ENCODE data around the gene ERI3. TPM values are rescaled to one million over a fixed set of nuclear protein-coding genes. Genes with fewer than 3 reads are reported as not detected.

The ERI3 gene
- total and polyA plus RNA-seq, 2 of the 4 experiments (the other 2 are of a cell fraction), result 56.6 to 70.9 TPM

DNA sequence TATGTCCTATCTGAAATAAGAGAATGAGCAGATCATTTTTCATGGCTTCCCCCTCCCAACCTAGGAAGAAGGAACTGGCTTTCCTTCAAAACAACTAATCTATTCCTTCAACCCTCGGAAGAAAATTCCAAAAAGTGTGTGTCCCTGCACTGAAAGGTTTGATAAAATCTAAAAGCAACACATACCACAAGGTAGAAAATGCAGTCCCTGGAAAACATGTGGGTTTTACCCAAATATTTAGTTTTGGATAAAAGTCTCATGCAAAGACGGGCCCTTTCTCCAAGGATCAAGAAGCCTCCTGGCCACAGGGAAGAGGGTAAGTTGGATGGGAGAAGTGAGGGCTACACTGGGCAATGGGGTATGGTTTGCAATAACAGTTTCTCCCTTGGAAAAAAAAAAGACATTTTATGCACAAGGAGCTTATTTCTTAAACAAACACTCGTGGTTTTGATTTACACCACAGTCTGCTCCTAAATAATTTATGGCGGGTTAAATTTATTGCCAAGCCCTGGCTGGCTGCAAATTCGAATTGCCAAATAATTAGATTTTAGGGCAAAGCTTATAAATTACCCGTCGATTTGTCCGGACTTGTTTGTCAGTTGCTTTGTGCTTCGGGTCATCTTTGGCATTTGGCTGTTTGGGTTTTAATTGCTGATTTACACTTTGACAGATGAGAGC, 28.9 kb downstream of the ERI3 start:
- Histone ChIP-seq H2BK5ac (ENCODE audit: low read depth, low read length, poor library complexity, severe bottlenecking) (no peak overlapping the region), H3K9me1 (ENCODE audit: insufficient read depth, low read length) (peaks cover 13% of the 10 kb centered on the region), H3K36me3 (ENCODE audit: control insufficient read depth, insufficient read depth, low read length) (no peaks in the 10 kb centered on the region), H4K91ac (ENCODE audit: insufficient read depth, low read depth, low read length) (no peak overlapping the region), H2BK15ac (ENCODE audit: low read depth, low read length) (no peak overlapping the region), H2AK9ac (replicated peaks; ENCODE audit: low read depth, low read length, poor library complexity) (no peak overlapping the region), H4K5ac (ENCODE audit: low read depth, low read length) (no peak overlapping the region), H3K27me3 (ENCODE audit: control insufficient read depth, insufficient read depth, low read length) (no peaks in the 10 kb centered on the region), H3K18ac (ENCODE audit: low read depth, low read length) (no peak overlapping the region), H3K4me3 (ENCODE audit: insufficient read depth, low read depth, low read length) (no peak overlapping the region), H2BK20ac (ENCODE audit: low read depth, low read length) (no peak overlapping the region), H3K9ac (ENCODE audit: low read depth, low read length) (no peak overlapping the region), H3K4me2 (ENCODE audit: low read depth, low read length) (no peak overlapping the region), H3K27ac (ENCODE audit: insufficient read depth, low read length) (no peak overlapping the region), H2AK5ac (ENCODE audit: low read depth, low read length) (no peak overlapping the region), H2BK120ac (ENCODE audit: low read depth, low read length) (no peak overlapping the region), H3K4me1 (ENCODE audit: control insufficient read depth, insufficient read depth, low read length) (peaks cover 15% of the 10 kb centered on the region), H4K20me1 (ENCODE audit: insufficient read depth, low read length) (peaks cover 9% of the 10 kb centered on the region), H3K9me3 (ENCODE audit: control insufficient read depth, insufficient read depth, low read length) (no peaks in the 10 kb centered on the region), H3K56ac (ENCODE audit: extremely low read depth, insufficient read depth, low read length) (no peak overlapping the region), H3K23ac (ENCODE audit: low read depth, low read length) (no peak overlapping the region), H4K8ac (ENCODE audit: low read depth in 2 of 2, low read length in 2 of 2) (no peak overlapping the region), H2AFZ (replicated peaks; ENCODE audit: low read length, poor library complexity) (no peak overlapping the region), H3K14ac (replicated peaks; ENCODE audit: low read depth, low read length) (no peak overlapping the region), H3K79me1 (ENCODE audit: low read depth in 1 of 2, low read length in 2 of 2) (peaks cover 22 to 32% of the 10 kb centered on the region in 2 experiments; a peak in 3 of 4 replicates), H3K4ac (ENCODE audit: low read depth, low read length) (no peak overlapping the region)
- ChIA-PET CTCF (interaction anchor here (0.6 to 1.2 kb wide), 5 partner anchors 8 to 161 kb away, joined by 3 to 8 read pairs (median 3); no protein-coding TSS in a partner anchor), POLR2A (ENCODE audit: unreplicated experiment) (interaction anchor here (0.6 kb wide), 1 partner anchor 23 kb away, joined by 4 read pairs; no protein-coding TSS in a partner anchor)
- dilution Hi-C loops (cut with HindIII; ENCODE audit: low sequenced_read_pairs, unreplicated experiment), result no loop called here
- no CpG with 5 or more reads among the region's 9 CpGs for WGBS, 2 experiments (ENCODE audit: extremely low coverage in 2 of 2, insufficient read length in 1 of 2)
- intact Hi-C loops (cut with micrococcal nuclease), result loop anchor here (5.0 kb wide), 1 partner anchor 326 kb away; no protein-coding TSS in a partner anchor
- no TSS peak for BruUV-seq (replicated peaks)
- ATAC-seq (ENCODE audit: low read depth), result no peak
- TF ChIP-seq RFX5 (IDR thresholded peaks at IDR 0.05; ENCODE audit: low read depth, low read length) (no peak), POLR2A (IDR thresholded peaks at IDR 0.05; ENCODE audit: low read depth, low read length) (no peak), SMC3 (IDR thresholded peaks at IDR 0.05; ENCODE audit: low read depth, low read length) (no peak), FOS (IDR thresholded peaks at IDR 0.05; ENCODE audit: low read depth, low read length) (no peak), NFE2L2 (IDR thresholded peaks at IDR 0.05; ENCODE audit: low read depth, low read length) (no peak), CHD1 (IDR thresholded peaks at IDR 0.05; ENCODE audit: low read depth, low read length) (no peak), MAZ (IDR thresholded peaks at IDR 0.05; ENCODE audit: borderline replicate concordance, low read depth, low read length) (no peak), MXI1 (IDR thresholded peaks at IDR 0.05; ENCODE audit: borderline replicate concordance, low read depth, low read length) (no peak), RAD21 (IDR thresholded peaks at IDR 0.05; ENCODE audit: low read length) (no peak), RCOR1 (IDR thresholded peaks at IDR 0.05; ENCODE audit: insufficient replicate concordance, low read length) (no peak), CEBPB (IDR thresholded peaks at IDR 0.05; ENCODE audit: low read depth, low read length) (no peak), MAFK (IDR thresholded peaks at IDR 0.05; ENCODE audit: low read depth, low read length) (no peak), BHLHE40 (IDR thresholded peaks at IDR 0.05; ENCODE audit: low read depth, low read length) (no peak)
- TF ChIP-seq, protein P1, sequence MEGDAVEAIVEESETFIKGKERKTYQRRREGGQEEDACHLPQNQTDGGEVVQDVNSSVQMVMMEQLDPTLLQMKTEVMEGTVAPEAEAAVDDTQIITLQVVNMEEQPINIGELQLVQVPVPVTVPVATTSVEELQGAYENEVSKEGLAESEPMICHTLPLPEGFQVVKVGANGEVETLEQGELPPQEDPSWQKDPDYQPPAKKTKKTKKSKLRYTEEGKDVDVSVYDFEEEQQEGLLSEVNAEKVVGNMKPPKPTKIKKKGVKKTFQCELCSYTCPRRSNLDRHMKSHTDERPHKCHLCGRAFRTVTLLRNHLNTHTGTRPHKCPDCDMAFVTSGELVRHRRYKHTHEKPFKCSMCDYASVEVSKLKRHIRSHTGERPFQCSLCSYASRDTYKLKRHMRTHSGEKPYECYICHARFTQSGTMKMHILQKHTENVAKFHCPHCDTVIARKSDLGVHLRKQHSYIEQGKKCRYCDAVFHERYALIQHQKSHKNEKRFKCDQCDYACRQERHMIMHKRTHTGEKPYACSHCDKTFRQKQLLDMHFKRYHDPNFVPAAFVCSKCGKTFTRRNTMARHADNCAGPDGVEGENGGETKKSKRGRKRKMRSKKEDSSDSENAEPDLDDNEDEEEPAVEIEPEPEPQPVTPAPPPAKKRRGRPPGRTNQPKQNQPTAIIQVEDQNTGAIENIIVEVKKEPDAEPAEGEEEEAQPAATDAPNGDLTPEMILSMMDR (conservative IDR thresholded peaks at IDR 0.05; ENCODE audit: low read depth, low read length), result no peak
- TF ChIP-seq, protein P2, sequence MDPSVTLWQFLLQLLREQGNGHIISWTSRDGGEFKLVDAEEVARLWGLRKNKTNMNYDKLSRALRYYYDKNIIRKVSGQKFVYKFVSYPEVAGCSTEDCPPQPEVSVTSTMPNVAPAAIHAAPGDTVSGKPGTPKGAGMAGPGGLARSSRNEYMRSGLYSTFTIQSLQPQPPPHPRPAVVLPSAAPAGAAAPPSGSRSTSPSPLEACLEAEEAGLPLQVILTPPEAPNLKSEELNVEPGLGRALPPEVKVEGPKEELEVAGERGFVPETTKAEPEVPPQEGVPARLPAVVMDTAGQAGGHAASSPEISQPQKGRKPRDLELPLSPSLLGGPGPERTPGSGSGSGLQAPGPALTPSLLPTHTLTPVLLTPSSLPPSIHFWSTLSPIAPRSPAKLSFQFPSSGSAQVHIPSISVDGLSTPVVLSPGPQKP (IDR thresholded peaks at IDR 0.05; ENCODE audit: borderline replicate concordance, low read depth, low read length), result no peak
- TF ChIP-seq, protein P3, sequence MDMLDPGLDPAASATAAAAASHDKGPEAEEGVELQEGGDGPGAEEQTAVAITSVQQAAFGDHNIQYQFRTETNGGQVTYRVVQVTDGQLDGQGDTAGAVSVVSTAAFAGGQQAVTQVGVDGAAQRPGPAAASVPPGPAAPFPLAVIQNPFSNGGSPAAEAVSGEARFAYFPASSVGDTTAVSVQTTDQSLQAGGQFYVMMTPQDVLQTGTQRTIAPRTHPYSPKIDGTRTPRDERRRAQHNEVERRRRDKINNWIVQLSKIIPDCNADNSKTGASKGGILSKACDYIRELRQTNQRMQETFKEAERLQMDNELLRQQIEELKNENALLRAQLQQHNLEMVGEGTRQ (IDR thresholded peaks at IDR 0.05; ENCODE audit: low read depth, low read length), result no peak
- in situ Hi-C loops (cut with MboI; ENCODE audit: low sequenced_read_pairs), result no loop called here
- no peak for DNase-seq

Data from IMR-90 (cell line).